VCaP (cell line): Measurements from ENCODE around the gene EXOC6.

Experiments used
- H3K27ac ChIP-seq: fragments of 450-650 bp; 2 replicates; pipeline ENCODE4 v1.5.1; 2017
- TF ChIP-seq, protein P1 (sequence below): fragments of 450-650 bp; conservative IDR thresholded peaks from 2 replicates; pipeline ENCODE4 v1.5.1; 2017; ENCODE audit warnings: mild to moderate bottlenecking, moderate library complexity

The EXOC6 gene

DNA sequence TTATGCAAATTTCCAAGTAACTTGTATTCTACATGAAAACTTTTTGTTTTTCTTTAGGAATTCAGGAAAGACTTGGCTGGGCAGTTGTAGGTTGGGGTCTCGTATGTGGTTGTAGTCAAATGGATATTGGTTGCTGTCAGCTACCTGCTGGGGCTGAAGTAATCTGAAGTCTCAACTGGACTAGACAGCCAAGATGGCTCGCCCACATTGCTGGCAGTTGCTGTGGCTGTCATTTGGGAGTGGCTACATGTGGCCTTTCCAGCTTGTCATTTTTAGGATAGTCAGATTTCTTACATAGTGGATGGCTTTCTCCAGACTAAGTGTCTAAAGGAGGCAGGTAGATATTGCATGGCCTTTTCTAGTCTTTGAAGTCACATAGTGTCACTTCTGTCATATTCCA is 32.6 kb downstream of the EXOC6 start:
- TF ChIP-seq, protein P1, sequence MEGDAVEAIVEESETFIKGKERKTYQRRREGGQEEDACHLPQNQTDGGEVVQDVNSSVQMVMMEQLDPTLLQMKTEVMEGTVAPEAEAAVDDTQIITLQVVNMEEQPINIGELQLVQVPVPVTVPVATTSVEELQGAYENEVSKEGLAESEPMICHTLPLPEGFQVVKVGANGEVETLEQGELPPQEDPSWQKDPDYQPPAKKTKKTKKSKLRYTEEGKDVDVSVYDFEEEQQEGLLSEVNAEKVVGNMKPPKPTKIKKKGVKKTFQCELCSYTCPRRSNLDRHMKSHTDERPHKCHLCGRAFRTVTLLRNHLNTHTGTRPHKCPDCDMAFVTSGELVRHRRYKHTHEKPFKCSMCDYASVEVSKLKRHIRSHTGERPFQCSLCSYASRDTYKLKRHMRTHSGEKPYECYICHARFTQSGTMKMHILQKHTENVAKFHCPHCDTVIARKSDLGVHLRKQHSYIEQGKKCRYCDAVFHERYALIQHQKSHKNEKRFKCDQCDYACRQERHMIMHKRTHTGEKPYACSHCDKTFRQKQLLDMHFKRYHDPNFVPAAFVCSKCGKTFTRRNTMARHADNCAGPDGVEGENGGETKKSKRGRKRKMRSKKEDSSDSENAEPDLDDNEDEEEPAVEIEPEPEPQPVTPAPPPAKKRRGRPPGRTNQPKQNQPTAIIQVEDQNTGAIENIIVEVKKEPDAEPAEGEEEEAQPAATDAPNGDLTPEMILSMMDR, result no peak
- no peak overlapping the region for H3K27ac ChIP-seq

DNA sequence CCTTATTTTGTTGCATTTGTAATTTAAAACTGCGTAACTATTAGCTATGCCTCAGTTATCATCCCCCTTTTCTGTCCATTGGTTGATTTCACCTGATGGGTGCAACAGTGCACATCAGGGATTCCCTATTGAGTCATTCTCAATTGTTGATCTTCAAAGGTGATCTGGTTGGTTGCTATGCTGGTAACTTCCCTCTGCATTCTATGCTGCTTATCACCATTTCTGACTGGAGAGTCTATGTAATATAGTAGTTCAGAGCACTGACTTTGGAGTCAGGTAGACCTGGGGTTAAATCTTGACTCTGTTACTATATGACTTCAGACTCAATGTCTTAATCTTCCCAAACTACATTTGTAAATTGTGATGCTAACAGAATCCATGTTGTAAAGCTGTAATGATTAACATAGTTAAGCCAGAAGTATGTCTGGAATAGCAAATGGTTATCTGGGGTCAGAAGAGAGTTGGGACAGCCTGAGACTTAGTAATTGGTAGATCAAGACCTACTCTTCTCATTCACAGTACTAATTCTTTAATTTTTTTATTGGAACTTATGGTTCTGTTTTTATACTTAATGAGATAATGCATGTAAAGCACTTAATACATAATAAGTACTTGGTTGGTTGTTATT is 38.1 kb downstream of the EXOC6 start:
- TF ChIP-seq, protein P1, result no peak
- H3K27ac ChIP-seq, result no peak overlapping the region

DNA sequence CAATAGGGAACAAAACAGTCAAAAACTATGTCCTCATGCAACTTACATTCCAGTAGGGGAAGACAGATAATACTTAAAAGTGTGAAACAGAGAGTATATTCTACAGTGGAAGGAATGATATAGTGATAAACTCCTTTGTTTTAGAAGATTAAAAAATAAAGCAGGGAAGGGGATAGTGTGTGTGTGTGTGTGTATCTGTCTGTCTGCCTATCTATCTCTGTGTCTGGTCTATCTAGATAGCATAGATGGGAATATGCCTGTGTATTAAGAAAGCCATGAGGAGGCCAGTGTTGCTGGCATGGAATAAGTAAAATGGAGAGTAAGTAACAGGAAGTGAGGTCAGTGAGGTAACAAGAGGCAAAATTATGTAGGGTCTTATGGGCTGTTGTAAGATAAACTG is 42.2 kb downstream of the EXOC6 start:
- TF ChIP-seq, protein P1, result no peak
- H3K27ac ChIP-seq, result no peak overlapping the region

DNA sequence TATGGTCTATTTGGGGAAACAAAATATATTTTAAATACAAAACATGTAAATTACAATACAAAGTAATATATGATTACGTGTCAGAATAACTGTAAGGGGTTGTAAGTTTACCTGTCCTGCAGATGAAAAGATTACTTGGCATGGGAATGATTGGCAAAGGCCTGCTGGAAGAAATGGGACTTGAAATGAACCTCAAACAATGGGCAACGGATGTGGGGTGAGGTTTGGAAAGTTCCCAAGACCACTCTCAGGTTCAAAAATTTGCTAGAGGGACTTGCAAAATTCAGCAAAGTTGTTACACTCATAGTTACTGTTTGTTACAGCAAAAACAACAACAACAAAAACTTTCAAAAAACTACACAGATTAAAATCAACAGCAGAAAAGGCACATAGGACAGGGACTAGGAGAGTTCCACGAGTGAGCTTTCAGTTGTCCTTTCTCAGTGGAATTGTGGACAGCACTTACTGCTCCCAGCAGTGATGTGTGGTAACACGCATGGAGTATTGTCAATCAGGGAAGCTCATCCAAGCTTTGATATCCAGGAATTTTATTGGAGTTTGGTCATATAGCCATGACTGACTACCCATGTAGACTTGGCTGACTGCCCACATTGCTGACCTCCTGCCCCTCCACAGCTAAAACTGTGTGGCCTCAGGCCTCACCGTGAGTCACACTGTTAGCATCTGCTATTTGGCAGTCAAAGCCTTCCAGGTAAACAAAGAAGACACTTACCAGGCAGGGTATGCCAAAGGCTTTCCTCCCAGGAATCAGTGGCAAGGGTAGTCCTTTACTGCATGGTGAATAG is 43.8 kb downstream of the EXOC6 start:
- peak overlapping the region; percentile 53 for H3K27ac ChIP-seq
- TF ChIP-seq, protein P1, result no peak

DNA sequence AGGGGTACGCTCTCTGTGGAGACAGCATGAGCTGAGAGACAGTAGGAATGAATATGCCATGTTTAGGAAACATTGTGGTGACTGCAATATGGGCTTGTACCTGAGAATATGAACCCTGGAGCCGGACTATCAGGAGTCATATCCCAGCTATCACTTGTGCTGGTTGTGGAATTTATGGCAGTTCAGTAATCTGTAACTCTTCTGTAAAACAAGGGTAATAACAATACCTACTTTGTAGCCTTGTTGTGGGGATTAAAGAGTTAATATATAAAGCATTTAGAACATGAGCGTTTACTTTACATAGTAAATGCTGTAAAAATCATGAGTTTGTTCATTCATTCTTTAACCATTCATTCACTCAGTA is 44.4 kb downstream of the EXOC6 start:
- TF ChIP-seq, protein P1, result no peak
- peak overlapping the region; percentile 53 for H3K27ac ChIP-seq

DNA sequence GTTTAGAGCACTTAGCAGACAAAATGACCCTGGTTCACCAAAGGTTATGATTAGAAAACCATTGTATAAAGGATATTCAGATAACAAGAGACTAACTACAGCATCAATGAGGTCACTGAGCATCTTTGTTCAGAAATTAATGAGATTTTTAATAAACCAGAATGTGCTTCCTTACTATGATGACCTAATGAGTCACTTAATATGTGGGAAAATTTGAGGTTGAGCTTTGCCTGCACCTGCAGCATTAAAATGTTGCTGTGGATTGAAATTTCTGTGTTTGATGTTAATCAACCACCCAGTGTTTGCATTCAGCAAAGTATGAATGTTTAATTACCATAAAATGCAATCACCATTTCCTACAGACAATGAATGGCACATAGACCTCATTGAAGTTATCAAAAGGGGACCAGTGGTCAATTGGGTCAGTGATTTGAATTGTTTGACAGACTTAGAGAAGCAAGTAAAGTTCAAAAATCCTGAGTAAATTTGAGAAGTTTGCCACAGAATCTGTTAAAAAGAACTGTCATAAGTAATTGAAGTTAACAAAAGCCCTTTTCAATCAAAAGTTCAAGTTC is 45.8 kb downstream of the EXOC6 start:
- H3K27ac ChIP-seq, result no peak overlapping the region

DNA sequence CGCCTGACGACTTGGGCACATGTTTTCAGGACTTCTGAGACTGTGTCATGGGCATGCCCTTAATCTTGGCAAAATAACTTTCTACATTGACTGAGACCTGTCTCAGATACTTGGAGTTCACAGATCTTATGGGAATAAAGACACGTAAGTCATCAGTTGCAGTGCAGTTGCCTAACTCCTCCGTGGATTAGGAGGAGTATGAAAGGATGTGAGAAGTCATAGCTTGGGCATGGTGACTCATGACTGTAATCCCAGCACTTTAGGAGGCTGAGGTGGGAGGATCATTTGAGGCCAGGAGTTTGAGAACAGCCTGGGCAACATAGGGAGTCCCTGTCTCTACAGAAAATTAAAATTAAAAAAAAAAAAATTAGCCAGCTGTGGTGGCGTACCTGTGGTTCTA is 49.6 kb downstream of the EXOC6 start:
- TF ChIP-seq, protein P1, result no peak
- H3K27ac ChIP-seq, result no peak overlapping the region

More for the DNA sequence above, 45.8 kb downstream of the EXOC6 start:
- TF ChIP-seq, protein P1, result no peak
